ENCODE measurements around the gene RBL2.
"Not testable (repeated sequence)": the region's sequence is repeated elsewhere in the genome, so short reads cannot be mapped to it uniquely, and the experiment has no call there.

GRCh38 chr16:53512795-53513194, 78.5 kb downstream of the RBL2 start:
- TF ChIP-seq CTCF, POLR2A (IDR thresholded peaks at IDR 0.05): not testable (repeated sequence)
